Measurements from ENCODE around the gene HPCAL4.
A peak's percentile ranks its signal among the peaks of the same experiment; 100 is the strongest.

The HPCAL4 gene

DNA sequence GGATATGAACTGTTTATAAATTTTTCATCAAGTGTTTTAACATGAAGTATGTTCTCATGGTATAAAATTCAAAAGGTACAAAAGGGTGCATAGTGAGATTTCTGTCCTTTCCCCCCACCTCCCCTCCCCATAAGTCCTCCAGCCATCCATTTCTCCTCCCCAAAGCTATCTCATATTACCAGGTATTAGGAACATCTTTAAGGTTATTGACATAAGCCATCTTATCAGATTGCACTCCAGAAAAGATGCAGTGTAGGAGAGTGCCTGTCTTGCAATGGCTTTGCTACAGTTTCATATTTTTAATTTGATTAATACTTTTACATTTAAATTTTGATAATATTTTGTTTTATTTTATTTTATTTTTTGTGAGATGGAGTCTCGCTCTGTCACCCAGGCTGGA lies 13.5 kb upstream of the HPCAL4 start:
- no peak for FAIRE-seq
- DNase-seq (ENCODE audit: low spot score) = no peak

DNA sequence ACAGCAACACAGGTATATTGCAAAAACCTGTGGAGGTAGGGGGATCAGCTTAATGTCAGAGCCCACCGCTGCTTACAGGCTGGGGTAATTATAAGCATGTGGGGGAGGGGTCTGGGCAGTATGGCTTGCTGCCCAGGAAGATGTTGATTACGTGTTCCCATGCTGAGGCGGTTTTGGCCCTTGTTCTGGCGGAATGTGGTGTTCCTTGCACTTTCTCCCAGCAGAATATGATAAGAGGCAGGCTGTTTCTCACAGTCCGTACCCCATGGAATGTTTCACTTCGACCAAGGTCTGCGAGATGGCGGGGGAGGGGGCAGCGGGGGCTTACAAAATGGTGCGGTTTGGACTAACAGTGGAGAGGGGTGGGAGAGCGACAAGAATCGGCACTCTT lies 9.8 kb upstream of the HPCAL4 start:
- DNase-seq (ENCODE audit: low spot score) = no peak
- no peak for FAIRE-seq

DNA sequence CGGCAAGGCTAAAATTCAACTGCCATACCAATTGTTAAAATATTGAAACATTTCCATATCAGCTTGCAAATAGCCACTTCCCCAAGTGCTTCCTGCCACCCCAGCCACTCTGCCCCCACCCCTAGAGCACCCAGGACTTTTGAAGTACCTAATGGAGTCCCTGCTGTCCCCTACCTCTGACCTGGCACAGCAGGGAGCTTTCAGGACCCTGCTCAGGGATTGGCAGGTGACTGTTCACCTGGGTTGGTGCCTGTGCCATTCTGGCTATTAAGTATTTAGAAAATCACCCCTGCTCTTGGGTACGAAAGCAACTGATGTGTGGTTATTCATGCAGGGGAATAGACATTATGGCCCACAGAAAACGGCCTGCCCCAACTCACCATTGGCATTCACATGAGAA lies 9.1 kb upstream of the HPCAL4 start:
- DNase-seq (ENCODE audit: low spot score) (no peak), FAIRE-seq (no peak)

DNA sequence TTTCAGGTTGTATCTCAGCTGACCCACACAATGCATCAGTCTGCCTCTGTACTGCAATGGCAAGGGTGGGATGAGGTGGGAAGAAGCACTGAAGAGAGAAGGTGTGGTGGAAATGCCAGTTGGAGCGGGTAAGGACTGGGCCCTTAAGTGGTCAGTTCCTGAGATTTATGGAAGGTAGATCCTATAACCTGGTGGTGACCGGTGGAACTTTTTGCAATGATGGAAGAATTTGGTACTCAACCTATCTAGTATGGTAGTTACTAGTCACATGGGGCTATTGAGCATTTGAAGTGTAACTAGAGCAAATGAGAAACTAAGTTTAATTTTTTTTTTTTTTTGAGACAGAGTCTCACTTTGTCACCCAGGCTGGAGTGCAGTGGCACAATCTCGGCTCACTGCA lies 8.2 kb upstream of the HPCAL4 start:
- FAIRE-seq (no peak), DNase-seq (ENCODE audit: low spot score) (no peak)

DNA sequence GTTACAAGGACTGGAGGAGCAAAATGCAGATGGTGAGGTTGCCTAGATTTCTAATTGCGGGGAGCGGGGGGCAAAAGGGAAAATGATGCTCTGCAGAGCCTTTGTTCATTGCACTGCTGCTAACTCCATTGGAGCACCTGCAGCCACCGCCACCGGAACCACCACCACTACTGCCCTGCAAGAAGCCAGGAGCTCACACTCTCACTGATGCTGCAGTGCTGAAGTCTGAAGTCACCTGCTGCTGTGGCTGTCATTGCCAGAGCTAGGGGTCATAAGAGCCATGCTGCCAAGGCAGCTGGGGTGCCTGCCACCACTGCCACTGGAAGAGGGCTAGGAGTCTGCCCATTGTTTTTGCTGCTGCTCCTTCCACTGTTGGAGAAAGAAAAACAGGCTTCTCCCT lies 7.3 kb upstream of the HPCAL4 start:
- no peak for FAIRE-seq
- no peak for DNase-seq (ENCODE audit: low spot score)

DNA sequence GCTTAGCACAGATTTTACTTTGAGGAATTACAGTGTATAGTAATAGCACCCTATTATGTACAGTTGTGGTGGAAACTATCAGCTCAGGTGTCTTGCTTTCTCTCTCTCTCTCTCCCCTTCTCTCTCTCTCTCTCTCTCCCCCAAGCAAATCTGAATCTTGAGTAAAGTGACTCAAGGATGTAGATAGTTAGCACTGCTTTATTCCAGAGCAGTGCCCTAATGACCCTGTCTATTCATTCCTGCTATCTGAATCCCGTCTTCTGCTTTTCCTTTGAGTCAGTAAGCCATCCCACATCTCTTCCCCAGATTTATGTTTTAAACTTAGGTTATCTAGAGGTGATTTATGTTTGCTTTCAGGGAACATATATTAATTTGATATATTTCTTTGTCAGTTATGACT lies 5.2 kb upstream of the HPCAL4 start:
- FAIRE-seq (no peak), DNase-seq (ENCODE audit: low spot score) (no peak)

DNA sequence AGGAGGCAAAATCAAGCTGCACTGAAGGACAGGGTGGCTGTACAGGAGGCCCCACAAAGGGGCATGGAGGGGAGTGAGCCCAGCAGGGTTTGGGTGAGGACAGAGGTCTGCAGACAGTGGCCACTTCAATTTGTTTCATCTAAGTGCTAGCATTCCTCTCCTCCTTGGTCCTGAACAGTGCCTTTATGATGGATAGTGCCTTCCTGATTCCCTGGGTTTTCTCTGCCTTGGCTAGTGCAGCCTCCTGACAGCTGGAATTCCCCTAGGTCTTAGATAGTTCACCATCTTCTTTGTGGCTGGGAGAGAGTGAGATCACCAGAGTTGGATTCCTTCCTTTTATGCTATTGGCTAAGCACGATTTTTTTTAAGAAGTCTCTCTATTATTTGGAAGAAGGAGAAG lies 3.8 kb upstream of the HPCAL4 start:
- FAIRE-seq (no peak), DNase-seq (ENCODE audit: low spot score) (peak; percentile 12)

DNA sequence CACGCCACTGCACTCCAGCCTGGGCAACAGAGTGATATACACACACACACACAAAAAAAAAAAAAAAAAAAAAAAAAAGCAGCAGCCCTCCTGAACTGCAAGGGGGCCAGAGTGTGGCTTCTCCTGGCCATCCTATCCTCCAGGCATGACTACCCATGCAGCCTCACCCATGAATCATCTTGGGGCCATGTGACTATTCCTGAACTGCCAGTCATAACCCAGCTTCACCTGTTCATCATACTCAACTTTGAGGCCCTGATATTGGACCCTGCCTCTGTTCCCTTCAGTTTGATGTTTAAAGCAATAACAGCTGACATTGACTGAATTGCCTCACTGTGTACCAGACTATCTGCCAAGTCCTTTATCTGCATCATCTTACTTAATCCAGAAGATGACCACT lies 2.8 kb upstream of the HPCAL4 start:
- FAIRE-seq = no peak
- peak; percentile 46 for DNase-seq (ENCODE audit: low spot score)

DNA sequence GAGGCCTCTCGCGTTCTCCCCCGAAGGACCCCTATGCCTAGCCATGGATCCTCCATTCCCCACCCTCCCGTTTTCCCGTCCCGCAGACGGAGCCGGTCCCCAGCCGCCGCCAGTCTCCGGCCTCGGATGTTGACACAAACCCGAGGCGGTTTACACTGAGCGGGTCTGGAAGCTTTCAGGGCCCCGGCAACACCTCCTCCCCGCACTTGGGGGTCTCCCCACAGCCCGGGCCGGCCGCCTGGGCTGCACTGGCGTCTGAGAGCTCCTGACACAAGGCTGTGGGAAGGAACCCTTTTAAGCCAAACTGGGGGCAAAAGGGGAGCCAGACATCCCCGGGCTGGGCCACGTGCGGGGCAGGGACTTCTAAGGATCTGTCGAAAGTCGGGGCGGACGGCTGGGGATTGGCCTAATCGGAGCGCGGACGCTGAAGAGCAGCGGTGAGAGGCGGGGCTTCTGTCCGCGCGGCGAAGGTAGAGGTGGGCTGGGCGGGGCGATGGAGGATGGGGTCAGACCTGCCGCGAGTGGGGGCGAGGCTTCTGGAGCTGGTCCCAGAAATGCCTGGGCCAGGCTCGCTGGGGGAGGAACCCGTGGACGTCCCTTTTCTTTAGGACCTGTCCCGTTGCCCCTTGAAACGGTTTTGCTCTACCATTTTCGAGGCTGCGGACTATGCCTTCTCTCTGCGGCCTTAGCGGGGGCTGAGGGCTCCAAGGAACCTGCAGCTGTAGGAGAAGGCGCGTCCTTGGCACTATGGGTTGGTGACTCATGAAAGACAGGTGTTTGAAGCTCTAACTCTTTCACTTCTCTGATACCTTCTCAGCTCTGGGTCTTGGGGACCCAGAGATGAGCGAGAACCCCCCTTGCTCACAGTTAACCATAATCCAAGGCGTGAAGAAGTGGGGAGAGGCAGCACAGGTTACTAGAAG lies 1.2 kb upstream of the HPCAL4 start:
- no peak for FAIRE-seq
- no peak for DNase-seq (ENCODE audit: low spot score)

DNA sequence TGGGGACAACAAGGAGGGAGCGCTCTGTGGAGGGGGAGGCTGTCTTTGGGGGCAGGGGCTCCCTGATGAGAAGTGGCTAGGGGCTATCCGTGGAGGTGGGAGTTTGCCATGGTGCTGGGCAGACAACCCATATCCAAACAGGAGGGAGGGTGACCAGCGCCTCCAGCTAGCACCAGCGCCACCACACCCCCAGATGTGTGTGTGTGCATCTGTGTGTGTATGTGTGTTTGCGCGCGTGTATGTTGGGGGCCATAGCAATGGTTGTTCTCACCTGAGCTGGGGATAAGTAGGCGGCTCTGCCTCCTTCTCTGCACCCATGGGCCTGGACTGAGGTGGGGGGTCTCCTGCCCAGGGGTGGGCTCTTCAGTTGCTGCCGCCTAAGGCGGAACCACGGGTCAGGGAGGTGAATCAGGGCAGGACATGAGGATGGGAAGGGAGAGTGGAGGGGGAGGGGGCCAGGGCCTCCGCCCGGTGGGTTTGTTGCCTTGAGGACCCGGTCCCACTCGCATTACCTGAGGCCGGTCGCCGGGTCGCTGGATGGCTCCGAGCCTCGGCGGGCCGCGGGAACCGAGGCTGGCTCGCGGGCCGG lies 345 bp downstream of the HPCAL4 start:
- FAIRE-seq = no peak
- DNase-seq (ENCODE audit: low spot score) = no peak

DNA sequence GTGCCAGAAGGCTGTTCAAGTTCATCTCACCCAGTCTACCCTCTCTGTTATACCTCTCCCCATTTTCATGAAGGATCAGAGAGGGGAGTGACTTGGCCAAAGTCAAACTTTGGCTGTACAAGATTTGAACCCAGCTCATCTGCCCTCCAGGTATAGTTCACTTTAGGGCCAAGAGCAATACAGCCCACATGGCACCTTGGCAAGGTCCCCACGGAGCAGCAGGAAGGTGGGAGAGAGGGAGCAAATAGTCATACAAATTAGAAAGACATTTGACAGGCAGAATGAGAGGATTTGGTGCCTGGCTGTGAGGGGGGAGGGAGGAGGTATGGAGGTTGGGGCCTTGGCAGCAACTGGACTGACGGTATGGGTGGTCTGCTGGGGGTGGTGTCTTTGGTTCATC lies 1.0 kb downstream of the HPCAL4 start:
- DNase-seq (ENCODE audit: low spot score) (no peak), FAIRE-seq (no peak)

DNA sequence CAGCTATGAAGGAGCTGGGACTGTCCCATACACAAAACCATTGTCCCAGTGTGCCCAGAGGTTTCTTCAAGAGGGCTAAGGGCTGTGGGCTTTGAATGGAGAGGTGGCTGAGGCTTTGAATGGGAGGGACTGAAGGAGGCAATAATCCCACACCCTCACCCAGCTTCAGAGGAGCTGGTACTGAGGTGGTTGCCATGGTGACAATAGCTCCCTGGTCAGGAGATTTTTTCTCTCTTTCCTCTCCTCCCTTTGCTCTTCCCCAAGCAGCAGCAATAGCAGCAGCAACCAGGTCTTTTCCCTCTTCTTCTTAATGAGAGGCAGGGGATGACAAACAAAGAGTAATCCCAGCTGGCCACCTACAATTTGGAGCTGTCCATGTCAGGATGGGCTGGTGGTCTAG lies 1.6 kb downstream of the HPCAL4 start:
- DNase-seq (ENCODE audit: low spot score) (no peak), FAIRE-seq (no peak)

DNA sequence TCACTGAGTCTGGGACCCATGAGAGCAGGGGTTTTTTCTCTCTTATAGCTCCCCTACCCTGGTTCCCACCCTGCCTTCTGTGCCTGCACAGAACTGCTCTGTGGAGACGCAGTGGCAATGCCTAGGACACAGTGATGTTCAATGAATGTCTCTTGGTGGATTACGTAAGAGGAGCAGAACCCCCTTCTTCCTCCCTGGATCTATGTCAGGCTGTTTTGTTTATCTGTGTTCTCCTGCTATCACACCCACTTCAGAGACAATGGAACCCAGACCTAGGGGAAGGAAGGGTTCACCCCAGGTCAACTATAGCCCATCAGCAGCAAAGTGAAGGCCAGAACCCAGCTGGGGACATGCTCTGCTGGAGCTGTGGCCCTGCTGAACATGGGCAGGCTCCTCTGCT lies 2.0 kb downstream of the HPCAL4 start:
- no peak for DNase-seq (ENCODE audit: low spot score)
- FAIRE-seq = no peak

DNA sequence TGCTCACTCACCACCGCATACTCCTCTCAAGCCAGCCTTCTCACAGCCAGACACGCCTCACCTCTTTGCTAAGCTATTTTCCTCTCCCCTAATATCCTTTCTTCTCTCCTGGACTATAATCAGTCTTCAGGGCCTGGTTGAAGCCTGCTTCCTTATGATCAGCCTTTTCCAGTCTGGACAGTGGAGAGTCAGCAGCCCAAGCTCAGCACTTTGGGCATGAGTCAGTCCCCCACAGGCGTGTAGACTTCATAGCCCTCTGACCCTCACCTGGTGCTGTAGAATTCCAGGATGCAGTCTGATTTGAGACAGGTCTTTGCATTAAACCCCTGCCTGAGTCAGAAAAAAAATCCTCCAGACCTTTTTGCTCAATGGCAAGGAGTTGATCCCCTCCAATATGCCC lies 2.5 kb downstream of the HPCAL4 start:
- FAIRE-seq = no peak

DNA sequence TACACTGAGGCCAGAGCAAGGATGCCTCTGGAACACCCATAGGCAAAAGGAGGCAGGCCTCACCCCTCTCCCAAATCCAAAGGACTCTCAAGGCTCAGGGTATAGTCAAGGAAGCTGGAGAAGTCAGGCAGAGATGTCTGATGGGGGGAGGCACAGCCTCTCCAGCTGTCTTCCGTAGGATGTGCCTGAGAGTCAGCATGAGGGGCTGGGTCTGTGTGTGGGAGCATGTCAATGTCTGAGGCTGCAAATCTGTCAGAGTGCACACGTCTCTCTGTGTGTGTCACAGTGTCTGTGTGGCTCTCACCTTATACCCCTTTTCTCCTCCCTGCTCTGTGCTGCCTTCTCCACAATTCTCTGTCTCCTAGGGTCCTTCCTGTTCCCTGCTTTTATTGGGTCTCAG lies 4.0 kb downstream of the HPCAL4 start:
- FAIRE-seq = no peak
- DNase-seq (ENCODE audit: low spot score) = no peak

More for the DNA sequence above, 2.5 kb downstream of the HPCAL4 start:
- DNase-seq (ENCODE audit: low spot score) = no peak

DNA sequence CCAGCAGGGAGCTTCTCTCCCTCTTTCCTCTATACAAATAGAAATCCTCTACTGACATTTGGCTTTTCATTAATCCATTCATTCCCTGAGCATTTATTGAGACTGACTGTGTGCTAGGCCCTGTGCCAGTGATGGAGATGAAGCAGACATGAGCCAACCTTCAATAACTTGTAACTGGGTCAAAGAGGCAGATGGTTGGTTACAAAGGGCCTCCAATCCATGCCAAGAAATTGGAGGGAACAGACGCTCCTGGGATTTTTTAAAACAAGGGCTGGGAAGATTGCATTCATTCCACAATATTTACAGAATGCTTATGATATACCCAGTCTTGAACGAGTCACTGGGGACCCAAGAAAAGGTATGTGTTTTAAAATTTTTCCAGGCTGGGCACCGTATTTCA lies 6.2 kb downstream of the HPCAL4 start:
- FAIRE-seq = no peak
- DNase-seq (ENCODE audit: low spot score) = no peak

DNA sequence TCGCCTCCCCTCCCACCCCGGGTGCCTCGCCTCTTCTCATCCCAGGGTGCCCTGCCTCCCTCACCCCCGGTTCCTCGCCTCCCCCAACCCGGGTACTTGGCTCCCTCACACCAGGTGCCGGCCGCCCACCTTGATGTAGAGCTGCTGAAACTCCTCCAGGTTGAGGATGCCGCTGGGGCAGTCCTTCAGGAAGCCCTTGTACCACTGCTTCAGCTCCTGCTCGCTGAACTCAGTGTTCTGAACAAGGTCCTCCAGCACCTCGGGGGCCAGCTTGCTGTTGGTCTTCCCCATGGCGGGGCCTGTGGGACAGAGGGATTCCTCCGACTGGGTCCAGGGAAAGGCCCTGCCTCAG lies 6.9 kb downstream of the HPCAL4 start:
- no peak for FAIRE-seq
- DNase-seq (ENCODE audit: low spot score) = no peak

DNA sequence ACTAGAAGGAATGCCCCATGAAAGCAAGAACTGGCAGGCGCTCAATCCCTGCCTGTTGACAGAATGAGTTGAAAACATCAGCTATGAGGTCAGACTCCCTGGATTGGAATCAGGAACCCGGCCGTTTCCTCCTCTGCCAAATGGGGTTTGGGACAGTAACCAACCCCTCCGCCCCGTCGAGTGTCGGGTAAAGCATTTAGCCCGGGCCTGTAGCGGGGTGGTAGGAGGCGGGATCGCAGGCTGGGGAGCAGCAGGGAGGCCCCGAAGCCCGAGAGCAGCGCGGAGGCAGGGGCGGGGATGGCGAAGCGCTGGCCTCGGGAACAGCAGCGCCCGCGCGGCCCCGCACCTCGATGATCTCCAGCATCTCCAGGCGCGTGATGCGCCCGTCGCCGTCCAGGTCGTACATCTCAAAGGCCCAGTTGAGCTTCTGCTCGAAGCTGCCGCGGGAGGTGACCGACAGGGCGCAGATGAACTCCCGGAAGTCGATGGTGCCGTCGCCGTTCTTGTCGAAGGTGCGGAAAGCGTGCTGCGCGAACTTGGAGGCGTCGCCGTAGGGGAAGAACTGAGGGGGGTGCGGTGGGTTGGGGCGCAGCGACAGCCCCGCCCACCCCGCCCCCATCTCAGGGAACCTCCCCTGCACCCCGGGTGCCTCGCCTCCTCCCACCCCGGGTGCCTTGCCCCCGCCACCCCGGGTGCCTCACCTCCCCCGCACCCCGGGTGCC lies 7.5 kb downstream of the HPCAL4 start:
- DNase-seq (ENCODE audit: low spot score) (no peak), FAIRE-seq (no peak)

DNA sequence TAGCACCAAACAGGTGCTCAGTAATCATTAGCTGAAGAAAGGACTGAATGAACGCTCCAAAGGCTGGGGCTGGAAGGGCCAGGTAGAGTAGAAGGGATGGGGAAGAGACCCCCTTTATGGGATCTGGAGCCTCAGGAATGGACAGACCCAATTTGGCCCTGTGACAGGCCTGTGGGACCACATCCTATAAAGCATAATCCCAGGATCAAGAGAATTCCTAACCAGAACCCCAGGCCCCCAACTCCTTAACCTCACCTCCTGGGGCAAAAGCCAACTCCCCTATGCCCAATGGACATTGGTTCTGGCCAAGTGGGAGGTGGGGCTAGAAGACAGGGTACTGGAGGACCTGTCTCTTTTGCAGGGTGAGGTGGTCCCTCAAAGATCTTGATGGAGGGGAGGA lies 9.2 kb downstream of the HPCAL4 start:
- DNase-seq (ENCODE audit: low spot score) = no peak

DNA sequence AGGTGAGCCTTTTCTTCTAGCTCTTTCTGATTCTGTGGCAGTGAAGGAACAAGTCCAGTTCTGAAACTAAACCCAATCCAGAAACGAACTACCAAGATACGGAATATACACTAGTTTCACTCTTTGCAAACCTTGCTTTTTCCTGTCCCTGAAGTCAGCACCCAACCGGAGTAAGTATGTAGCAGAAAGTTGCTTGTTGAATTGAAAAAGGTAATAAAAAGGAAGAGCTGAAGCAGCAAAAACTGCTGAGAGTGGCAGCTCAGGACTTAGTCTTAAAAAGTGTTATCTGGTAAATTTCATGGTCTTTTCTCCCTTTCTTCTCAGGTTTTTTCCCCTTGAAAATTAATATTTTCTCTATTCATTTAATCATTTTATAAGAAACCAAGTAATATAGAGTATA lies 9.9 kb downstream of the HPCAL4 start:
- no peak for DNase-seq (ENCODE audit: low spot score)
- no peak for FAIRE-seq

More for the DNA sequence above, 9.2 kb downstream of the HPCAL4 start:
- FAIRE-seq = no peak

DNA sequence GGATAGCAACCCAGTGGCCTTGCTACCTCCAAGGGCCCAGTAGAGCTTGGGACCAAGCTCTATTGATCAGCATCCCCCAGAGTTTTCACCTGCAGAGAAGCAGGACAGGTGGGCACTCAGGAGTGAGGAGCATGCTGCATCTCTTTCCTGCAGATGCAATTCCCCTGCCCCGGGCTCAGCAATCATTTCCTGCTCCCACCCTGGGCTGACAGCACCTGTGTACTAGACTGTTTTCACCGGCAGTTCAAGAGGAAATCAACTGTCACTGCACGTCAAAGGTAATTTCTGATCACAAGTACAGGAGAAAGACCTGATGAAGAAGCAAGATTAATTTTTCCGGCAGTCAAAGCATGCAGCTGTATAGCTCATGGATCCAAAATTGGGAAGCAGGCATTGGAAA lies 10.5 kb downstream of the HPCAL4 start:
- FAIRE-seq = no peak
- DNase-seq (ENCODE audit: low spot score) = no peak

DNA sequence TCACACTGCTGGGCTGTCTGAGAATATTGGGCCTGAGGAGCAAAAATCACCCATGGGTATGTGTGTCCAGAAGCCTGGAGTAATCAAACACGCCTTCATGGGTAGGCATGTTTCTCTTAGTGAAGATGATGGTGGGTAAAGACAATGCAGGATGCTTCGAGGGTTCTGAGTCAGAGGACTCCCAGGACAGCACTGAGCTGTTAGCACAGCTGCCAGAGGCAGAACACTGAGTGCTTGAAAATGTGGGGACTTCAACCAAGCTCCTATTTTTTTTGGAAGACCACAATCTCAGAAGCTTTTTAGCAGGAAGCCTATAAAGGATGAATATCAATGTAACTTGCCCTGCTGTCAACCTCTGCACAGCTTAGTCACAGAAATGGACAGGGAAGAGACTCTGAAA lies 11.4 kb downstream of the HPCAL4 start:
- DNase-seq (ENCODE audit: low spot score) = no peak
- FAIRE-seq = no peak

DNA sequence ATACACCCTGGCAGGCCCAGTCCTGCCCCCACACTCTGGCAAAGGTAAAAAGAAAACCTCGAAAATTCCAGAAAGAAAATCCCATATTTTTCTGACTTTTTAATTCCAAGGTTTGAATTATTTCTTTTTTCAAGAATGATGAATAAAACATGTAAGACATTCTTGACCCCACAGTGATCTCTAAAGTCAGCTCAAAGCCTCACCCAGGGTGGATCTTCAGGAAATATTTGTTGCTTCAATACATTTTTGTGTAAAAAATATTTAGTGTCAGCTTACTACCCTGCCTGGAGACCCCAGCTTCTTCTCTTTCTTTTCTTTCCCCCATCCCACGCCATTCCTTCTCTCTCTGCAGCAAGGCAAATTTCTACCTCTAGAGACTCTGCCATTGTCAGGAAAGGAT lies 12.3 kb downstream of the HPCAL4 start:
- no peak for FAIRE-seq
- DNase-seq (ENCODE audit: low spot score) = no peak

All from RCC 7860 (cell line).